HepG2 (cell line): ENCODE measurements around the gene TTC28. TPM values are rescaled to one million over a fixed set of nuclear protein-coding genes. Genes with fewer than 3 reads are reported as not detected.

Experiments
- ARHGAP35 ChIP-seq: sonication (generic); formaldehyde crosslinking; IDR thresholded peaks from 2 replicates; pipeline ENCODE4 v1.9.0; 2022; ENCODE audit warnings: mild to moderate bottlenecking, inconsistent platforms, moderate library complexity, missing genetic modification reagents, borderline replicate concordance
- EHMT2 ChIP-seq: fragments of 200-600 bp; sonication (generic); IDR thresholded peaks from 2 replicates; pipeline ENCODE4 v1.7.0; 2017; ENCODE audit warnings: antibody characterized with exemption, low read depth, low read length, borderline replicate concordance
- ELF3 ChIP-seq: IDR thresholded peaks from 2 replicates; pipeline ENCODE4 v1.6.1; 2016; ENCODE audit warnings: missing genetic modification reagents, missing compliant biosample characterization
- HOXA5 ChIP-seq: sonication (generic); formaldehyde crosslinking; IDR thresholded peaks from 2 replicates; pipeline ENCODE4 v1.4.0; 2020; ENCODE audit warnings: missing genetic modification reagents
- IKZF4 ChIP-seq: sonication (generic); formaldehyde crosslinking; IDR thresholded peaks from 2 replicates; pipeline ENCODE4 v1.5.1; 2020; ENCODE audit warnings: borderline replicate concordance, mild to moderate bottlenecking, low read depth, missing genetic modification reagents; ENCODE audit errors: not compliant biosample characterization
- LBX2 ChIP-seq: sonication (generic); formaldehyde crosslinking; IDR thresholded peaks from 2 replicates; pipeline ENCODE4 v1.5.0; 2020; ENCODE audit warnings: missing genetic modification reagents, mild to moderate bottlenecking, borderline replicate concordance
- NFATC3 ChIP-seq: sonication (generic); formaldehyde crosslinking; IDR thresholded peaks from 2 replicates; pipeline ENCODE4 v1.5.1; 2020; ENCODE audit warnings: mild to moderate bottlenecking, missing genetic modification reagents
- NFKB2 ChIP-seq: sonication (generic); formaldehyde crosslinking; IDR thresholded peaks from 2 replicates; pipeline ENCODE4 v1.4.0; 2020; ENCODE audit warnings: missing genetic modification reagents, borderline replicate concordance
- SKIL ChIP-seq: sonication (generic); formaldehyde crosslinking; IDR thresholded peaks from 2 replicates; pipeline ENCODE4 v1.8.0; 2022; ENCODE audit warnings: missing genetic modification reagents, mild to moderate bottlenecking, moderate library complexity, borderline replicate concordance
- SMC3 ChIP-seq: IDR thresholded peaks from 2 replicates; pipeline ENCODE4 v1.6.1; 2011; ENCODE audit warnings: low read length, improper control_type of control experiment
- ZBTB20 ChIP-seq: sonication (generic); formaldehyde crosslinking; IDR thresholded peaks from 2 replicates; pipeline ENCODE4 v1.8.1; 2023; ENCODE audit warnings: missing genetic modification reagents, low read depth, mild to moderate bottlenecking, borderline replicate concordance
- ZBTB7B ChIP-seq: sonication (generic); formaldehyde crosslinking; IDR thresholded peaks from 2 replicates; pipeline ENCODE4 v1.4.0; 2020; ENCODE audit warnings: missing genetic modification reagents
- ZMYM4 ChIP-seq: sonication (generic); formaldehyde crosslinking; IDR thresholded peaks from 2 replicates; pipeline ENCODE4 v1.8.1; 2023; ENCODE audit warnings: mild to moderate bottlenecking, missing genetic modification reagents
- ZNF3 ChIP-seq: IDR thresholded peaks from 2 replicates; pipeline ENCODE4 v1.7.0; 2017; ENCODE audit warnings: inconsistent platforms
- ZNF432 ChIP-seq: sonication (generic); formaldehyde crosslinking; IDR thresholded peaks from 2 replicates; pipeline ENCODE4 v1.5.0; 2020; ENCODE audit warnings: missing genetic modification reagents, mild to moderate bottlenecking, borderline replicate concordance
- ZNF558 ChIP-seq: sonication (generic); formaldehyde crosslinking; IDR thresholded peaks from 2 replicates; pipeline ENCODE4 v1.9.0; 2022; ENCODE audit warnings: mild to moderate bottlenecking, missing genetic modification reagents, borderline replicate concordance
- ZNF572 ChIP-seq: sonication (generic); formaldehyde crosslinking; IDR thresholded peaks from 2 replicates; pipeline ENCODE4 v1.5.1; 2020; ENCODE audit warnings: mild to moderate bottlenecking, missing genetic modification reagents
- ZNF691 ChIP-seq: sonication (generic); formaldehyde crosslinking; IDR thresholded peaks from 2 replicates; pipeline ENCODE4 v1.4.0; 2020; ENCODE audit warnings: missing genetic modification reagents, low read depth, mild to moderate bottlenecking, borderline replicate concordance
- ZNF737 ChIP-seq: sonication (generic); formaldehyde crosslinking; IDR thresholded peaks from 2 replicates; pipeline ENCODE4 v1.5.0; 2020; ENCODE audit warnings: missing genetic modification reagents, mild to moderate bottlenecking, borderline replicate concordance
- ZNF768 ChIP-seq: sonication (generic); formaldehyde crosslinking; IDR thresholded peaks from 2 replicates; pipeline ENCODE4 v1.4.0; 2020; ENCODE audit warnings: missing genetic modification reagents
- polyA plus RNA-seq, 8 experiments: library from polyadenylated mRNA; depleted of rRNA in 3 of 8; stranded (reverse) in 7 of 8; unstranded in 1 of 8; fragments of >200 nt; fragmentation: Illumina TruSeq in 4 of 8; extraction: Trizol in 4 of 8; gene quantifications; 2 replicates each; pipeline versions ENCODE4 v1.2.1 to v1.2.3, GENCODE V29; 2011 to 2016; ENCODE audit warnings: low read depth in 4 of 8, missing spikeins in 1 of 8, mixed read lengths in 1 of 8; ENCODE audit not compliant: insufficient read depth in 1 of 8
- total RNA-seq, 5 experiments: library from RNA; depleted of rRNA; stranded (reverse); fragments of >200 nt; fragmentation: Illumina TruSeq; extraction: Trizol; gene quantifications; 2 replicates each; pipeline ENCODE4 v1.2.3, GENCODE V29; 2016; ENCODE audit warnings: low read depth in 1 of 5
- TF ChIP-seq, protein P1 (sequence below): IDR thresholded peaks from 2 replicates; pipeline ENCODE4 v1.6.1; 2016; ENCODE audit warnings: missing compliant biosample characterization, missing genetic modification reagents, borderline replicate concordance
- TF ChIP-seq, protein P2 (sequence below): sonication (generic); formaldehyde crosslinking; IDR thresholded peaks from 2 replicates; pipeline ENCODE4 v1.5.0; 2020; ENCODE audit warnings: mild to moderate bottlenecking, missing genetic modification reagents

TTC28 gene
- total and polyA plus RNA-seq, 2 of the 13 experiments (the other 11 are each of a cell fraction or from before 2014, with no cell fraction given) = 4.2 to 13.1 TPM

DNA sequence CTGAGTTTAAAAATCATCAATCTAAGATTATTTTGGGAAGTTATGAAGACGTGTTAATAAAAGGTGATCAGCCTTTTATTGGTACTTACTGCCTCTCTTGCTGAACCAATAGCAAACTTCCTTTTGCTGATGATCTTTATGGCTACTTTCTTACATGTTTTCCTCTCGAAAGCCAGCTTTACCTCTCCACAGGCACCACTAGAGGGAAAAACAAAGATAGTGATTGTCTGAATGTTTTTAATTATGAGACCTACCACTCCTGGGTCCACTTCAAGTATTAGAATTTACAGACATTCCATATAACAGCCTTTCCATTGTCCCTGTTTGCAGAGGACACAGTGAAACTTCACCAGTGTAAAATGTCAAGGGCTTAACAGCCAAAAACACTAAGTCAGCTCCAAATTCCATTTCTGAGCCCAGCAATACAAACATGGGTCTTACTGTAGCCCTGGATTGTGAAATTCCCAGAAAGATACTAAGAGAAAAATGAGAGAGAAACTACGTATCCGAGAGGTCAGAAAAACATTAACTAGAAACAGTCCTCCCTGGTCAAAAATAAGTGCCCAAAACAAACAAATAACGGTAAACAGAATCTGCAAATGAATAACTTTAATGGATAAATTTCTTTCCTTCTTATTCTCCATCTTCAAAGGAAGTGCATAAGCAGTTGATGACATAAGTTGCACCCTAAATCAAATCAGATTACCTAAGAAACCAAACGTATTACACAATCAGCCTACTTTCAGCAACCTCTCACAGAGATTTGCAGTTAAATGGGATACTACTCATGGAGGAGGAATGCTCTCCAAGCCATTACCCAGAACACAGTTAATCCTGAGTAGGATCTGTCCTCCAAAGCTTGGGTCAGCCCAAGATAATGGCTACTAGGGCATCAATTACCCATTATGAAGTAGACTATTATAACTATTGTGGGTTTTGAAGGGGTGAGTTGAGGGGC lies 32.5 kb upstream of the TTC28 start (continued):
- TF ChIP-seq NFATC3 (CRISPR knock-in tag) (no peak), LBX2 (CRISPR knock-in tag) (no peak), ZNF432 (CRISPR knock-in tag) (no peak), ZNF691 (no peak), SKIL (CRISPR knock-in tag) (no peak), ZNF3 (CRISPR knock-in tag) (no peak), IKZF4 (no peak), ZBTB7B (CRISPR knock-in tag) (no peak), ELF3 (CRISPR knock-in tag) (no peak; the same call in 1 of the 2 replicates), HOXA5 (CRISPR knock-in tag) (no peak), ZBTB20 (CRISPR knock-in tag) (no peak), EHMT2 (peak; percentile 54; the same call in 1 of the 2 replicates), ZNF572 (CRISPR knock-in tag) (no peak), ARHGAP35 (CRISPR knock-in tag) (no peak), ZMYM4 (CRISPR knock-in tag) (no peak), NFKB2 (no peak), SMC3 (peak; percentile 7), ZNF737 (no peak), ZNF558 (CRISPR knock-in tag) (no peak), ZNF768 (CRISPR knock-in tag) (no peak)
- TF ChIP-seq, protein P1, sequence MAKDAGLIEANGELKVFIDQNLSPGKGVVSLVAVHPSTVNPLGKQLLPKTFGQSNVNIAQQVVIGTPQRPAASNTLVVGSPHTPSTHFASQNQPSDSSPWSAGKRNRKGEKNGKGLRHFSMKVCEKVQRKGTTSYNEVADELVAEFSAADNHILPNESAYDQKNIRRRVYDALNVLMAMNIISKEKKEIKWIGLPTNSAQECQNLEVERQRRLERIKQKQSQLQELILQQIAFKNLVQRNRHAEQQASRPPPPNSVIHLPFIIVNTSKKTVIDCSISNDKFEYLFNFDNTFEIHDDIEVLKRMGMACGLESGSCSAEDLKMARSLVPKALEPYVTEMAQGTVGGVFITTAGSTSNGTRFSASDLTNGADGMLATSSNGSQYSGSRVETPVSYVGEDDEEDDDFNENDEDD (CRISPR knock-in tag) = no peak
- TF ChIP-seq, protein P2, sequence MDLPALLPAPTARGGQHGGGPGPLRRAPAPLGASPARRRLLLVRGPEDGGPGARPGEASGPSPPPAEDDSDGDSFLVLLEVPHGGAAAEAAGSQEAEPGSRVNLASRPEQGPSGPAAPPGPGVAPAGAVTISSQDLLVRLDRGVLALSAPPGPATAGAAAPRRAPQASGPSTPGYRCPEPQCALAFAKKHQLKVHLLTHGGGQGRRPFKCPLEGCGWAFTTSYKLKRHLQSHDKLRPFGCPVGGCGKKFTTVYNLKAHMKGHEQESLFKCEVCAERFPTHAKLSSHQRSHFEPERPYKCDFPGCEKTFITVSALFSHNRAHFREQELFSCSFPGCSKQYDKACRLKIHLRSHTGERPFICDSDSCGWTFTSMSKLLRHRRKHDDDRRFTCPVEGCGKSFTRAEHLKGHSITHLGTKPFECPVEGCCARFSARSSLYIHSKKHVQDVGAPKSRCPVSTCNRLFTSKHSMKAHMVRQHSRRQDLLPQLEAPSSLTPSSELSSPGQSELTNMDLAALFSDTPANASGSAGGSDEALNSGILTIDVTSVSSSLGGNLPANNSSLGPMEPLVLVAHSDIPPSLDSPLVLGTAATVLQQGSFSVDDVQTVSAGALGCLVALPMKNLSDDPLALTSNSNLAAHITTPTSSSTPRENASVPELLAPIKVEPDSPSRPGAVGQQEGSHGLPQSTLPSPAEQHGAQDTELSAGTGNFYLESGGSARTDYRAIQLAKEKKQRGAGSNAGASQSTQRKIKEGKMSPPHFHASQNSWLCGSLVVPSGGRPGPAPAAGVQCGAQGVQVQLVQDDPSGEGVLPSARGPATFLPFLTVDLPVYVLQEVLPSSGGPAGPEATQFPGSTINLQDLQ (CRISPR knock-in tag) = no peak
